HepG2 (cell line): ENCODE data around the gene PLEKHH3. TPM values are rescaled to one million over a fixed set of nuclear protein-coding genes. Genes with fewer than 3 reads are reported as not detected.

Experiments used
- ESRRA ChIP-seq: sonication (generic); formaldehyde crosslinking; IDR thresholded peaks from 2 replicates; pipeline ENCODE4 v1.5.1; 2020; ENCODE audit warnings: mild to moderate bottlenecking, low read depth, missing genetic modification reagents
- HBP1 ChIP-seq: IDR thresholded peaks from 2 replicates; pipeline ENCODE4 v1.6.1; 2016; ENCODE audit warnings: low read depth, control low read depth
- SMARCC2 ChIP-seq: fragments of 450-650 bp; IDR thresholded peaks from 2 replicates; pipeline ENCODE4 v1.6.1; 2017; ENCODE audit warnings: antibody characterized with exemption, mild to moderate bottlenecking
- STAT6 ChIP-seq: sonication (generic); formaldehyde crosslinking; IDR thresholded peaks from 2 replicates; pipeline ENCODE4 v1.4.0; 2020; ENCODE audit warnings: missing genetic modification reagents, mild to moderate bottlenecking, borderline replicate concordance
- ZNF142 ChIP-seq: sonication (generic); formaldehyde crosslinking; IDR thresholded peaks from 2 replicates; pipeline ENCODE4 v1.4.0; 2020; ENCODE audit warnings: missing genetic modification reagents
- ZNF253 ChIP-seq: sonication (generic); formaldehyde crosslinking; IDR thresholded peaks from 2 replicates; pipeline ENCODE4 v1.8.0; 2022; ENCODE audit warnings: mild to moderate bottlenecking, missing genetic modification reagents, borderline replicate concordance
- ZNF564 ChIP-seq: sonication (generic); formaldehyde crosslinking; IDR thresholded peaks from 2 replicates; pipeline ENCODE4 v1.8.1; 2023; ENCODE audit warnings: mild to moderate bottlenecking, missing genetic modification reagents
- ZNF749 ChIP-seq: sonication (generic); formaldehyde crosslinking; IDR thresholded peaks from 2 replicates; pipeline ENCODE4 v1.8.0; 2022; ENCODE audit warnings: mild to moderate bottlenecking, missing genetic modification reagents, moderate library complexity, borderline replicate concordance
- polyA plus RNA-seq, 8 experiments: library from polyadenylated mRNA; depleted of rRNA in 3 of 8; stranded (reverse) in 7 of 8; unstranded in 1 of 8; fragments of >200 nt; fragmentation: Illumina TruSeq in 4 of 8; extraction: Trizol in 4 of 8; gene quantifications; 2 replicates each; pipeline versions ENCODE4 v1.2.1 to v1.2.3, GENCODE V29; 2011 to 2016; ENCODE audit warnings: low read depth in 4 of 8, missing spikeins in 1 of 8, mixed read lengths in 1 of 8; ENCODE audit not compliant: insufficient read depth in 1 of 8
- total RNA-seq, 5 experiments: library from RNA; depleted of rRNA; stranded (reverse); fragments of >200 nt; fragmentation: Illumina TruSeq; extraction: Trizol; gene quantifications; 2 replicates each; pipeline ENCODE4 v1.2.3, GENCODE V29; 2016; ENCODE audit warnings: low read depth in 1 of 5
- TF ChIP-seq, protein P1 (sequence below): sonication (generic); formaldehyde crosslinking; IDR thresholded peaks from 2 replicates; pipeline ENCODE4 v1.5.1; 2020; ENCODE audit warnings: mild to moderate bottlenecking, moderate library complexity, missing genetic modification reagents
- TF ChIP-seq, protein P2 (sequence below): sonication (generic); formaldehyde crosslinking; IDR thresholded peaks from 2 replicates; pipeline ENCODE4 v1.4.0; 2020; ENCODE audit warnings: missing genetic modification reagents, borderline replicate concordance
- TF ChIP-seq, protein P3 (sequence below): sonication (generic); formaldehyde crosslinking; IDR thresholded peaks from 2 replicates; pipeline ENCODE4 v1.8.0; 2023; ENCODE audit warnings: mild to moderate bottlenecking, missing genetic modification reagents

The PLEKHH3 gene
- total and polyA plus RNA-seq, 2 of the 13 experiments (the other 11 are each of a cell fraction or from before 2014, with no cell fraction given): 6.0 to 19.9 TPM

- TF ChIP-seq STAT6 (CRISPR knock-in tag) (no peak), ZNF253 (CRISPR knock-in tag) (peak; percentile 55; the same call in 1 of the 2 replicates), HBP1 (no peak), ZNF749 (0 out of 2 replicates have a peak, but pooled peaks have one; percentile 56), ESRRA (CRISPR knock-in tag) (0 out of 2 replicates have a peak, but pooled peaks have one; percentile 12), SMARCC2 (no peak), ZNF142 (no peak), ZNF564 (CRISPR knock-in tag) (peak; percentile 19; the same call in 1 of the 2 replicates)
- TF ChIP-seq, protein P1, sequence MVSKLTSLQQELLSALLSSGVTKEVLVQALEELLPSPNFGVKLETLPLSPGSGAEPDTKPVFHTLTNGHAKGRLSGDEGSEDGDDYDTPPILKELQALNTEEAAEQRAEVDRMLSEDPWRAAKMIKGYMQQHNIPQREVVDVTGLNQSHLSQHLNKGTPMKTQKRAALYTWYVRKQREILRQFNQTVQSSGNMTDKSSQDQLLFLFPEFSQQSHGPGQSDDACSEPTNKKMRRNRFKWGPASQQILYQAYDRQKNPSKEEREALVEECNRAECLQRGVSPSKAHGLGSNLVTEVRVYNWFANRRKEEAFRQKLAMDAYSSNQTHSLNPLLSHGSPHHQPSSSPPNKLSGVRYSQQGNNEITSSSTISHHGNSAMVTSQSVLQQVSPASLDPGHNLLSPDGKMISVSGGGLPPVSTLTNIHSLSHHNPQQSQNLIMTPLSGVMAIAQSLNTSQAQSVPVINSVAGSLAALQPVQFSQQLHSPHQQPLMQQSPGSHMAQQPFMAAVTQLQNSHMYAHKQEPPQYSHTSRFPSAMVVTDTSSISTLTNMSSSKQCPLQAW (CRISPR knock-in tag): peak; percentile 9; the same call in 1 of the 2 replicates
- TF ChIP-seq, protein P2, sequence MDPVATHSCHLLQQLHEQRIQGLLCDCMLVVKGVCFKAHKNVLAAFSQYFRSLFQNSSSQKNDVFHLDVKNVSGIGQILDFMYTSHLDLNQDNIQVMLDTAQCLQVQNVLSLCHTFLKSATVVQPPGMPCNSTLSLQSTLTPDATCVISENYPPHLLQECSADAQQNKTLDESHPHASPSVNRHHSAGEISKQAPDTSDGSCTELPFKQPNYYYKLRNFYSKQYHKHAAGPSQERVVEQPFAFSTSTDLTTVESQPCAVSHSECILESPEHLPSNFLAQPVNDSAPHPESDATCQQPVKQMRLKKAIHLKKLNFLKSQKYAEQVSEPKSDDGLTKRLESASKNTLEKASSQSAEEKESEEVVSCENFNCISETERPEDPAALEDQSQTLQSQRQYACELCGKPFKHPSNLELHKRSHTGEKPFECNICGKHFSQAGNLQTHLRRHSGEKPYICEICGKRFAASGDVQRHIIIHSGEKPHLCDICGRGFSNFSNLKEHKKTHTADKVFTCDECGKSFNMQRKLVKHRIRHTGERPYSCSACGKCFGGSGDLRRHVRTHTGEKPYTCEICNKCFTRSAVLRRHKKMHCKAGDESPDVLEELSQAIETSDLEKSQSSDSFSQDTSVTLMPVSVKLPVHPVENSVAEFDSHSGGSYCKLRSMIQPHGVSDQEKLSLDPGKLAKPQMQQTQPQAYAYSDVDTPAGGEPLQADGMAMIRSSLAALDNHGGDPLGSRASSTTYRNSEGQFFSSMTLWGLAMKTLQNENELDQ: no peak
- TF ChIP-seq, protein P3, sequence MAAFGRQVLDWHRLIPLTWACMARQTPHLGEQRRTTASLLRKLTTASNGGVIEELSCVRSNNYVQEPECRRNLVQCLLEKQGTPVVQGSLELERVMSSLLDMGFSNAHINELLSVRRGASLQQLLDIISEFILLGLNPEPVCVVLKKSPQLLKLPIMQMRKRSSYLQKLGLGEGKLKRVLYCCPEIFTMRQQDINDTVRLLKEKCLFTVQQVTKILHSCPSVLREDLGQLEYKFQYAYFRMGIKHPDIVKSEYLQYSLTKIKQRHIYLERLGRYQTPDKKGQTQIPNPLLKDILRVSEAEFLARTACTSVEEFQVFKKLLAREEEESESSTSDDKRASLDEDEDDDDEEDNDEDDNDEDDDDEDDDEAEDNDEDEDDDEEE (CRISPR knock-in tag): no peak; the same call in 1 of the 2 replicates
Observed at GRCh38 chr17:42682722-42683403, 6.1 kb upstream of the PLEKHH3 start (continued).
